Activated T-cell treated with anti-CD3 and anti-CD28 coated beads, Interleukin-2, amount 50 U/mL, for 24 hours (primary cell): ENCODE data around the gene PSMA6.
A peak's percentile ranks its signal among the peaks of the same experiment; 100 is the strongest.
"Not testable (repeated sequence)": the region's sequence is repeated elsewhere in the genome, so short reads cannot be mapped to it uniquely, and the experiment has no call there.

ENCODE experiments used
- DNase-seq: peaks from one replicate; pipeline ENCODE4 v3.0.0-alpha.2; 2020
- H3K27ac Mint-ChIP-seq: 2 replicates; pipeline ENCODE4 v1.8.0; 2020; ENCODE audit warnings: mild to moderate bottlenecking, mixed read lengths
- H3K27me3 Mint-ChIP-seq: 2 replicates; pipeline ENCODE4 v1.8.0; 2020; ENCODE audit warnings: mixed read lengths
- H3K36me3 Mint-ChIP-seq: 2 replicates; pipeline ENCODE4 v1.8.0; 2020; ENCODE audit warnings: low read depth, mixed read lengths
- H3K4me1 Mint-ChIP-seq: 2 replicates; pipeline ENCODE4 v1.8.0; 2020; ENCODE audit warnings: low read depth, mixed read lengths
- H3K4me3 Mint-ChIP-seq: 2 replicates; pipeline ENCODE4 v1.8.0; 2020; ENCODE audit warnings: mild to moderate bottlenecking, moderate library complexity, mixed read lengths
- H3K9me3 Mint-ChIP-seq: 2 replicates; pipeline ENCODE4 v1.8.0; 2020; ENCODE audit warnings: mixed read lengths

PSMA6 gene

GRCh38 chr14:35292051-35292769 is at the start of gene PSMA6:
Gene PSMA6, plus strand, starts transcription at chr14:35292382. Its CDS starts 95 bp downstream, at chr14:35292477.
- Mint-ChIP-seq H3K27ac (peak within 1 kb of the TSS; percentile 99), H3K9me3 (no peaks in the 10 kb centered on the region), H3K36me3 (peaks cover 46% of the 10 kb centered on the region), H3K27me3 (no peaks in the 10 kb centered on the region), H3K4me1 (peaks cover 62% of the 10 kb centered on the region), H3K4me3 (peak within 1 kb of the TSS; percentile 99)
- peak; percentile 98 for DNase-seq

DNA sequence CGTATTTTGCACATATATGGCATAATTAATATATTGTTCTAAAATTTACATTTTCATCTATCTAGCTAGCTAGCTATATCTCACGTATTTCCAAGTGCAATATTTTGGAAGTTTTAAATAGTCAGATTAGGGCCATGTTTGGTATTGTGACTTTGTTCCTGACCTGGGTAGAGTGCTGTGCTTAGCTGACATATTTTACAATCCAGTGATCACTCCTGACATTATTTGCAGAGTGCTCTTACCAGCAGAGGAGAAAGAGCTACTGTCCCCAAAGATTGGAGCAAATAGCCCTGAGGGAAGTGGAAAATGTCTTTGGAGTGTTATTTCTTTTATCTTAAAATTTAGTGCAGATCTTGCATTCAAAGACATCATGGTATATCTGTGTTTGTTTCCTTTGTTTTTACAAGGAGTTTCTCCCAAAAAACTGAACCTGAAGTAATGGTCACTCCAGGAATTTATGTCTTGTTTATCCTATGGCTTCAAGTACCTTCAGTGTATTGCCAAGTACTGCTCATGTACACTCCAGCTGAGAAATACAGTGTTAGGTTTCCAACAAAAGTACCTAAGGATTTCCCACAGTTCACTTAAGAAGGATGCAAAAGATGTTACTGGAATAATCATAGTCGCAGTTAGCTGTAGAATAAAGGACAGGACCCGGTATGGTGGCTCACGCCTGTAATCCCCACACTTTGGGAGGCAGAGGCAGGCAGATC is 49.4 kb upstream of the PSMA6 start:
- H3K4me3 Mint-ChIP-seq = no peak overlapping the region

DNA sequence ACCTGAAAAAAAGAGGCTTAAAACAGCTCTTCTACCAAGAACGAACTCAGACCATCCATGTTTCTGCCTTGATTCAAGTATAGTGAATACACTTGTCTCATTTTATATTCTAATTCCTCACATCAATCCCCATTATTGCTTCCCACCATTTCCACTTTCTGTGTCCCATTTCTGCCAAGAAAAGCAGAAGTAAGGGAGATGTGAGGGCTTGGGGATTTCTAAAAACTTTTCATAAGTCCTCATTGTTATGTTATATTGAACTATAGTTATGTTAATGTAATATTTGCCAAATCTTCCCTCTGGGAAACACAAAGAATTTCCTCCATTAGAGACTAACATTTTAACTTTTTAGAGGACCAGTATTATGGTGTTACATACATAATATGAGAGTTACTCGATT is 48.2 kb upstream of the PSMA6 start:
- Mint-ChIP-seq H3K27me3 (no peaks in the 10 kb centered on the region), H3K36me3 (peaks cover 14% of the 10 kb centered on the region), H3K4me3 (no peak overlapping the region), H3K27ac (no peak overlapping the region), H3K9me3 (no peaks in the 10 kb centered on the region), H3K4me1 (peaks cover 17% of the 10 kb centered on the region)
- DNase-seq = no peak

More for the DNA sequence above, 49.4 kb upstream of the PSMA6 start:
- Mint-ChIP-seq H3K27me3 (no peaks in the 10 kb centered on the region), H3K4me1 (peaks cover 13% of the 10 kb centered on the region), H3K9me3 (no peaks in the 10 kb centered on the region), H3K36me3 (peaks cover 8% of the 10 kb centered on the region), H3K27ac (no peak overlapping the region)
- DNase-seq = no peak

- Mint-ChIP-seq H3K27me3 (no peaks in the 10 kb centered on the region), H3K4me3 (no peak overlapping the region), H3K4me1 (peaks cover 15% of the 10 kb centered on the region), H3K27ac (no peak overlapping the region), H3K9me3 (no peaks in the 10 kb centered on the region), H3K36me3 (peaks cover 15% of the 10 kb centered on the region)
- no peak for DNase-seq
Observed at GRCh38 chr14:35244542-35244941, 47.6 kb upstream of the PSMA6 start.

DNA sequence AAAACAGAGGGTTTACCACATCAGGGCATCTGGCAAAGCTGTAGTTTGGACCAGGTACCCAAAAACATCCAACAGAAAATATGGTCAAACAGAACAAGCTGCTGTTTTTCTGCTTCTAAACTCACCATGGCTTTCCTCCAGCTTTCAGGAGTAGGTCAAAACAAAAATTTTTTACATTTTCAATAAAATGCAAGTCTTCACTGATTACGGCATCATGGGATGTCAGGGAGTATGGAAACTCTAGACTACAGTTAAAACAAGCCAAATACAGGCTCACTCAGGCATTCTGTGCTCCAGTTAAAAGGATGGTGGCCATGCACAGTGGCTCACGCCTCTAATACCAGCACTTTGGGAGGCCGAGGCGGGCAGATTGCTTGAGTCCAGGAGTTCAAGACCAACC is 47.1 kb upstream of the PSMA6 start:
- H3K9me3 Mint-ChIP-seq = no peaks in the 10 kb centered on the region
- H3K27ac Mint-ChIP-seq = no peak overlapping the region
- DNase-seq = no peak

DNA sequence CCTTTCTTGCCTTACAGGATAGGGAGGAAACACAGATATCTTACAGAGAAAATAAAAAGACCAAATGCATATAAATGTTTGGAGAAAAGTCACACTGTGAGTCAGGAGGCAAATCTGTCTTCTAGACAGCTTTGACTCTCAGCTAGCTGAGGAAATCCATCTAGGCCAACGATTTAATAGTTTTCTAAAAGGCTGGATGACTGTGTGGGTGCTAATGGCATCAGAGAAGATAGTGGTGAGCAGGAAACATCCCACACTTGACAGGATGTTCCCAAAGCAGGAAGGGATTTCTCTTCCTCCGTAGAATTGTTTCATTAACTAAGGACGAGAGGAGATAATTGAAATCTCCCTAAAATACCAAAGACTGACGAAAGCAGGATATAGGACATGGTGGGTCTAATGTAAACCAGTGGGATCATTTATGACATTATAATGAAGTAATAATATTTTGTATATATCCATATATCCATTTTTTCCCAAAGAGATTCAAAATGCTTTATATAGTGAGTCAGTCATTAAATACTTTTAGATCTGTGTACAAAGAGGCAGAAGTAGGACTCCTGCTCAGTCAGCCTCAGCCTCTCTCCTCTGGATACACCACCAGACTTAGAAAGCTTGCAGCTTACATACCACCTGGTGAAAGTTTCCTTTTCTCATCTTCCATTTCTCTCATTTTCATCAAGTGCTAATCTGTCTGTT is 44.3 kb upstream of the PSMA6 start:
- Mint-ChIP-seq H3K4me3 (no peak overlapping the region), H3K4me1 (peaks cover 19% of the 10 kb centered on the region), H3K9me3 (no peaks in the 10 kb centered on the region), H3K36me3 (peaks cover 14% of the 10 kb centered on the region), H3K27me3 (no peaks in the 10 kb centered on the region), H3K27ac (peak overlapping the region; percentile 2)
- DNase-seq = no peak

More for the DNA sequence above, 47.1 kb upstream of the PSMA6 start:
- Mint-ChIP-seq H3K36me3 (peaks cover 15% of the 10 kb centered on the region), H3K4me1 (peaks cover 15% of the 10 kb centered on the region), H3K4me3 (no peak overlapping the region), H3K27me3 (no peaks in the 10 kb centered on the region)

- H3K4me3 Mint-ChIP-seq = no peak overlapping the region
- peaks cover 23% of the 10 kb centered on the region for H3K4me1 Mint-ChIP-seq
- peaks cover 14% of the 10 kb centered on the region for H3K36me3 Mint-ChIP-seq
- H3K27ac Mint-ChIP-seq = no peak overlapping the region
- DNase-seq = no peak
- no peaks in the 10 kb centered on the region for H3K27me3 Mint-ChIP-seq
- H3K9me3 Mint-ChIP-seq = no peaks in the 10 kb centered on the region
Observed at GRCh38 chr14:35248476-35248788, 43.8 kb upstream of the PSMA6 start.

DNA sequence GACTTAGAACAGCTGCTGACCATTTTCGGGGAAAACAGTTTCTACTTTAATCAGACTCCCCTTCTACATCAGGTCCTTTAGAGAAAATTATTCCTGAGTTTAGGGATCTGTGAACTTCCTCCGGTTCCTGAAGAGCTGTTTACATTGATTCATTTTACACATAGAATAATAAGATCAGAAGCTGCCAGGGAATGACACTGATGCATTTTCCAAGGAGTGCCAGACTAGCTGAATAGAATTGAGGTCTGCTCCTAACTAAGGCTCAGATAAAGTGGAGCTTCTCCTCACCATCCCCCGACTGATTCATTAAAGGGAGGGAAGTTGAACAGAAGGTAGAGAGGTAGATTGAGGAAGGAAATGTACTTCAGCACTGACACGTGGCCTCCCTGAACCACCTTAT is 41.9 kb upstream of the PSMA6 start:
- Mint-ChIP-seq H3K4me3 (no peak overlapping the region), H3K27ac (no peak overlapping the region)
- DNase-seq = no peak

GRCh38 chr14:35252451-35252868 is 39.7 kb upstream of the PSMA6 start:
- H3K4me1 Mint-ChIP-seq = peaks cover 37% of the 10 kb centered on the region
- H3K9me3 Mint-ChIP-seq = no peaks in the 10 kb centered on the region
- H3K36me3 Mint-ChIP-seq = peaks cover 19% of the 10 kb centered on the region
- H3K27ac Mint-ChIP-seq = peak overlapping the region; percentile 11
- H3K4me3 Mint-ChIP-seq = no peak overlapping the region
- no peaks in the 10 kb centered on the region for H3K27me3 Mint-ChIP-seq
- no peak for DNase-seq

More for the DNA sequence above, 41.9 kb upstream of the PSMA6 start:
- Mint-ChIP-seq H3K27me3 (no peaks in the 10 kb centered on the region), H3K36me3 (peaks cover 19% of the 10 kb centered on the region), H3K4me1 (peaks cover 34% of the 10 kb centered on the region), H3K9me3 (no peaks in the 10 kb centered on the region)

DNA sequence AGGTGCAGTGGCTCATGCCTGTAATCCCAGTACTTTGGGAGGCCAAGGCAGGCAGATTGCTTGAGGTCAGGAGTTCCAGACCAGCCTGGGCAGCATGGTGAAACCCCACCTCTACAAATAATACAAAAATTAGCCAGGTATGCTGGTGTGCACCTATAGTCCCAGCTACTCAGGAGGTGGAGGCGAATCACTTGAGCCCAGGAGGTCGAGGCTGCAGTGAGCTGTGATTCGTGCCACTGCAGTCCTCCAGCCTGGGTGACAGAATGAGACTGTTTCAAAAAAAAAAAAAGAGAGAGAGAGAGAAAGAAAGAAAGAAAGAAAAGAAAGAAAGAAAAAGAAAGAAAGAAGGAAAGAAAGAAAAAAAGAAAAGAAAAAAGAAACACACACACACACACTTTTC is 39.1 kb upstream of the PSMA6 start:
- not testable (repeated sequence) for DNase-seq, H3K9me3 Mint-ChIP-seq, H3K4me3 Mint-ChIP-seq, H3K27ac Mint-ChIP-seq, H3K27me3 Mint-ChIP-seq
- peaks cover 37% of the 10 kb centered on the region for H3K4me1 Mint-ChIP-seq
- H3K36me3 Mint-ChIP-seq = peaks cover 19% of the 10 kb centered on the region

- peak overlapping the region; percentile 63 for H3K27ac Mint-ChIP-seq
- H3K4me1 Mint-ChIP-seq = peaks cover 36% of the 10 kb centered on the region
- H3K4me3 Mint-ChIP-seq, H3K27me3 Mint-ChIP-seq, H3K9me3 Mint-ChIP-seq, DNase-seq: not testable (repeated sequence)
- H3K36me3 Mint-ChIP-seq = peaks cover 16% of the 10 kb centered on the region
Observed at GRCh38 chr14:35254034-35254622, 38.1 kb upstream of the PSMA6 start.

DNA sequence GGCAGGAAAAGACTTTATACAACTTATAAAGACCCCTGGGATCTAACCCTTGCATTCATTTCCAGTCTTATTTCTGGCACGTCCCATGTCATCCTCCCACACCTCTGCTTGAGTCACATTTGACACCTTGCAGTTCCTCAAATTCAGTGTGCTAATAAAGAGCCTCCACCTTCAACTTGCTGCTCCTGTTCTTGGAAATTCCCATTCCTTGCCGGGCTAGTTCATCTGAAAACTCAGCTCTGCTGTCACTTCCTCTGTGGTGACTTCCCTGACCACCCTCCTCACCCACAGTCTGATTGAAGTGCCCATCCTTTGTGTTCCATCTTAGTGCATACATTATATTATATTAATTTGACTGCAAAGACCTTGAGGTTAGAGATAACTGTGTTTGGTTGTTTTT is 37.4 kb upstream of the PSMA6 start:
- H3K27me3 Mint-ChIP-seq = no peaks in the 10 kb centered on the region
- peak overlapping the region; percentile 11 for H3K4me3 Mint-ChIP-seq
- H3K36me3 Mint-ChIP-seq = peaks cover 16% of the 10 kb centered on the region
- no peaks in the 10 kb centered on the region for H3K9me3 Mint-ChIP-seq
- H3K27ac Mint-ChIP-seq = peak overlapping the region; percentile 63
- no peak for DNase-seq
- peaks cover 36% of the 10 kb centered on the region for H3K4me1 Mint-ChIP-seq

GRCh38 chr14:35255711-35256110 is 36.5 kb upstream of the PSMA6 start:
- H3K4me1 Mint-ChIP-seq = peaks cover 33% of the 10 kb centered on the region
- H3K27me3 Mint-ChIP-seq = no peaks in the 10 kb centered on the region
- H3K4me3 Mint-ChIP-seq = no peak overlapping the region
- H3K27ac Mint-ChIP-seq = no peak overlapping the region
- peaks cover 20% of the 10 kb centered on the region for H3K36me3 Mint-ChIP-seq
- H3K9me3 Mint-ChIP-seq = no peaks in the 10 kb centered on the region
- DNase-seq = no peak

GRCh38 chr14:35257809-35258208 is 34.4 kb upstream of the PSMA6 start:
- H3K27ac Mint-ChIP-seq = no peak overlapping the region
- no peaks in the 10 kb centered on the region for H3K27me3 Mint-ChIP-seq
- no peak overlapping the region for H3K4me3 Mint-ChIP-seq
- H3K9me3 Mint-ChIP-seq = no peaks in the 10 kb centered on the region
- no peak for DNase-seq
- H3K4me1 Mint-ChIP-seq = peaks cover 27% of the 10 kb centered on the region
- peaks cover 30% of the 10 kb centered on the region for H3K36me3 Mint-ChIP-seq
